ENCODE results near the gene FAM162A. TPM values are rescaled to one million over a fixed set of nuclear protein-coding genes. Genes with fewer than 3 reads are reported as not detected.
A peak's percentile ranks its signal among the peaks of the same experiment; 100 is the strongest.

FAM162A gene
- total and polyA plus RNA-seq, 8 donors = 21.0 to 137 (median 50.2) TPM

DNA sequence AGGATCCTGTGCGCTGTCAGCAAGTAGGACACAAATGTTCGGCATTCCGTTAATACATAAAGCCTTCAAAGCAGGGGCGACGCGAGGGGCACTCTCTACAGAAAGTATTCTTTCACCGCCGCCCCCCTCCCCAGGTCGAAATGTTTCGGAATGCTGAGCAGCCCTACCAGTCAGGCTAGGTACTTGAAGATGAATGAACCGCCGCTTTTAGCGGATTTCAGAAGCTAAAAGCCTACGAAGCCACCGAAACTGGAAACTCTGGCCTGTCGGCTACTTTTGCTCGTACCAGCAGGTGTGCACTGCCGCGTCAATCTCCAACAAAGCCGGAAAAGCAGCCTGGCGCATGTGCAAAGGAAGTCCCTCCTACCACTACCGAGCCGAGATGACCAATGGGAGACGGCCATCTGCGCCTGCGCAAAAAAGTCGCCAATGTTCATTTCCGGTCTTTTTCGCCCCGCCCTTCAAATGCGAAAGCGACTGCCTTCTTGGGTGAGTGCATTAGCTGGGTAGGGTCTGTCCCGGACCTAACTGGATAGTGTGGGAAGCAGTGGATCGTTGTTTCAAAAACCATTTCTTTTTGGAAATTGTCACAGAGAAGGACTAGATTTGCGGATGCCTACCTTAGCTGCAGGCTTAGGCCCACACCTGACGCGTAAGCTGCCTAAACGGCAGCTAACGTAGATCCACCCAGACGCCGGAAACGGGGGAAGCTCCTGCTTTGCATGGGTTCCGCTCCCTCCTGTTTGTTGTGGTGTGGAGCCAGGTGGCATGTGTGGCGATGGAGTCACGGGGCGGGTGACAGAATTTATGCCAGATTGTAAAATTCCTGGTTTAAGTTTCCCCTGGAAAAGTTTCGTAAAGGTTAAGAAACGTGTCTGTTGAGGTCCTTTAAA lies 32.0 kb downstream of the FAM162A start, which contains the start of gene WDR5B:
WDR5B (minus strand) TSS at position 301 of the 893 bp plus-strand sequence. CDS start 534 bp downstream, outside the sequence.
- intact Hi-C loops (cut with DNase I; ENCODE audit: low total_unique reads) = no loop called here
- DNase-seq = peak; percentile 99

GRCh38 chr3:122416966-122417365 lies 33.0 kb downstream of the FAM162A start:
- DNase-seq = peak in 1 of 2 donors; percentile 18
- TF ChIP-seq POLR2AphosphoS5 (IDR thresholded peaks at IDR 0.05) (no peak), EP300 (IDR thresholded peaks at IDR 0.05) (no peak), POLR2A (IDR thresholded peaks at IDR 0.05) (no peak), CTCF (IDR thresholded peaks at IDR 0.05) (no peak)
- Histone ChIP-seq H3K27me3 (no peaks in the 10 kb centered on the region), H3K36me3 (peaks cover 0 to 17% (median 12%) of the 10 kb centered on the region in 4 donors), H3K4me1 (peaks cover 17 to 49% (median 36%) of the 10 kb centered on the region in 4 donors), H3K9me3 (no peaks in the 10 kb centered on the region), H3K4me3 (peak overlapping the region; percentile 57 to 81 (median 62)), H3K27ac (peak overlapping the region in 4 of 5 donors; percentile 88 to 91 (median 90))
- intact Hi-C loops (cut with DNase I; ENCODE audit: low total_unique reads) = no loop called here
- WGBS, 5 donors = 33 to 48% (median 40%) methylated on average over 11 to 14 of the region's 14 CpGs

More for the DNA sequence above, 32.0 kb downstream of the FAM162A start, which contains the start of gene WDR5B:
- TF ChIP-seq POLR2AphosphoS5 (IDR thresholded peaks at IDR 0.05) (peak; percentile 52 to 94 (median 92)), CTCF (IDR thresholded peaks at IDR 0.05) (no peak), EP300 (IDR thresholded peaks at IDR 0.05) (no peak), POLR2A (IDR thresholded peaks at IDR 0.05) (peak in 2 of 4 donors; percentile 71 to 79)
- Histone ChIP-seq H3K9me3 (no peaks in the 10 kb centered on the region), H3K4me3 (peak within 1 kb of the TSS; percentile 57 to 81 (median 62)), H3K36me3 (peaks cover 0 to 18% (median 13%) of the 10 kb centered on the region in 4 donors), H3K27me3 (no peaks in the 10 kb centered on the region), H3K27ac (peak within 1 kb of the TSS; percentile 88 to 91 (median 91)), H3K4me1 (peaks cover 17 to 51% (median 37%) of the 10 kb centered on the region in 4 donors)
- WGBS, 5 donors = 0 to 1% (median 1%) methylated on average over 36 to 48 of the region's 48 CpGs

DNA sequence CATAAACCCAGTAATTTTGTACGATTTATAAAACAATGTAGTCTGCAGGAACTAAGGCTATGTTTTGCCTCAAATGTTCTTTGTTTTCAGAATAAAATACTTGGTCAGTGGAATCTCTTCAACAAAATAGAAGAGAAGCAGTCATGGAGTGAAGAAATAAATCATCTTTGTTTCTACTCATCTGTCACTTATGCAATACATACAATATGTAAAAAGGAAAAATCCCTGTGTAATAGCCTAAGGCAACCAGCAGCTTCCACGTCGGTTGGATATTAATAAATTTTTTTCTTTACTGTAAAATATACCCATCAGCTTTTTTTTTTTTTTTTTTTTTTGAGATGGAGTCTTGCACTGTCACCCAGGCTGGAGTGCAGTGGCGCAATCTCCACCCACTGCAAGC lies 37.1 kb downstream of the FAM162A start:
- no peak for TF ChIP-seq EP300 (IDR thresholded peaks at IDR 0.05)
- no peak for TF ChIP-seq CTCF (IDR thresholded peaks at IDR 0.05)
- no peak for TF ChIP-seq POLR2AphosphoS5 (IDR thresholded peaks at IDR 0.05)
- TF ChIP-seq POLR2A (IDR thresholded peaks at IDR 0.05) = no peak
- Histone ChIP-seq H3K36me3 (peaks cover 6 to 42% (median 38%) of the 10 kb centered on the region in 4 donors), H3K4me1 (peaks cover 0 to 18% (median 10%) of the 10 kb centered on the region in 4 donors), H3K9me3 (no peaks in the 10 kb centered on the region), H3K27me3 (no peaks in the 10 kb centered on the region), H3K4me3 (no peak overlapping the region), H3K27ac (no peak overlapping the region)
- no peak for DNase-seq
- 88 to 97% (median 92%) methylated on average over 4 of the region's 4 CpGs for WGBS, 5 donors
- intact Hi-C loops (cut with DNase I; ENCODE audit: low total_unique reads) = no loop called here

DNA sequence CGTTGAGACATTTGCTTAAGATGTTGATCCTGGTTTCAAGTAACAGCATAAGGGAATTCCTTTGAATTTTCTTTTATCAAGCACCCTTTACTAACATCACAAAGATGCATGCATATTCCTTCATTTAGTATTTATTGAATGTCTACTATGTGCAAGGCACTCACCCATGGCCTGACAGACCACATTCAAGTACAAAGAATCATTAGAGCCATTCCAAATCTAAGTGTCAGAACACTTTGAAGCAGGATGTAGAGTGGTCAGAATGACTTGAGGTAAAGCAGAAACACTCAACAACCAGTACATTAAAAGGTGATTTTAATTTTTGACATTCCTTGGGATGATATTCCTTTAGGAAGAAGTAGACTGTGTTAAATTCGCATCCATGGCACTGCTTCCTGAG lies 37.9 kb downstream of the FAM162A start:
- intact Hi-C loops (cut with DNase I; ENCODE audit: low total_unique reads) = no loop called here
- DNase-seq = no peak
- Histone ChIP-seq H3K36me3 (peaks cover 14 to 50% (median 45%) of the 10 kb centered on the region in 4 donors), H3K27me3 (no peaks in the 10 kb centered on the region), H3K4me1 (peaks cover 0 to 15% (median 9%) of the 10 kb centered on the region in 4 donors), H3K4me3 (no peak overlapping the region), H3K27ac (no peak overlapping the region), H3K9me3 (no peaks in the 10 kb centered on the region)
- WGBS, 5 donors = 79 to 87% (median 85%) methylated on average over 2 of the region's 2 CpGs
- TF ChIP-seq POLR2A (IDR thresholded peaks at IDR 0.05) (no peak), CTCF (IDR thresholded peaks at IDR 0.05) (no peak), EP300 (IDR thresholded peaks at IDR 0.05) (no peak), POLR2AphosphoS5 (IDR thresholded peaks at IDR 0.05) (no peak)
